ENCODE results near the gene SZT2. TPM values are rescaled to one million over a fixed set of nuclear protein-coding genes. Genes with fewer than 3 reads are reported as not detected.

SZT2 gene
- total and polyA plus RNA-seq, 2 experiments from 2014 or later: 14.8 to 18.8 TPM

- H3K27ac ChIP-seq: no peak overlapping the region
- H3K27me3 ChIP-seq: no peaks in the 10 kb centered on the region
- TF ChIP-seq EZH2phosphoT487 (IDR thresholded peaks at IDR 0.05; ENCODE audit: low read depth, severe bottlenecking, unreplicated experiment) (no peak), CTCF (IDR thresholded peaks at IDR 0.05; ENCODE audit: poor library complexity) (no peak), EZH2 (IDR thresholded peaks at IDR 0.05; ENCODE audit: borderline replicate concordance) (no peak)
- no peaks in the 10 kb centered on the region for H3K4me1 ChIP-seq (ENCODE audit: insufficient read depth)
- no peak for DNase-seq (ENCODE audit: low spot score)
- H3K79me2 ChIP-seq: no peaks in the 10 kb centered on the region
- no peak overlapping the region for H3K4me3 ChIP-seq
- H3K9me3 ChIP-seq (ENCODE audit: low read depth): no peaks in the 10 kb centered on the region
- 72% methylated on average over 3 of the region's 3 CpGs for WGBS (ENCODE audit: low lambda C conversion rate, missing lambda C conversion rate)
- no peak overlapping the region for H3K4me2 ChIP-seq
- no peak overlapping the region for H2AFZ ChIP-seq
- H3K9me2 ChIP-seq (replicated peaks; ENCODE audit: insufficient read depth): no peaks in the 10 kb centered on the region
- no peaks in the 10 kb centered on the region for H3K36me3 ChIP-seq (replicated peaks; ENCODE audit: insufficient read depth, low read depth)
- no peaks in the 10 kb centered on the region for H4K20me1 ChIP-seq (ENCODE audit: insufficient read depth, poor library complexity, severe bottlenecking)
These were observed 46.7 kb downstream of the SZT2 start for GRCh38 chr1:43436371-43436770.

GRCh38 chr1:43437031-43437973, 47.6 kb downstream of the SZT2 start:
- H3K27ac ChIP-seq: no peak overlapping the region
- no peaks in the 10 kb centered on the region for H3K9me3 ChIP-seq (ENCODE audit: low read depth)
- no peak for TF ChIP-seq EZH2 (IDR thresholded peaks at IDR 0.05; ENCODE audit: borderline replicate concordance)
- no peak for TF ChIP-seq EZH2phosphoT487 (IDR thresholded peaks at IDR 0.05; ENCODE audit: low read depth, severe bottlenecking, unreplicated experiment)
- TF ChIP-seq CTCF (IDR thresholded peaks at IDR 0.05; ENCODE audit: poor library complexity): no peak
- no peaks in the 10 kb centered on the region for H3K4me1 ChIP-seq (ENCODE audit: insufficient read depth)
- no peak overlapping the region for H3K4me2 ChIP-seq
- H3K9me2 ChIP-seq (replicated peaks; ENCODE audit: insufficient read depth): no peaks in the 10 kb centered on the region
- no peaks in the 10 kb centered on the region for H3K79me2 ChIP-seq
- H3K4me3 ChIP-seq: no peak overlapping the region
- no peaks in the 10 kb centered on the region for H4K20me1 ChIP-seq (ENCODE audit: insufficient read depth, poor library complexity, severe bottlenecking)
- 94% methylated on average over 20 of the region's 20 CpGs for WGBS (ENCODE audit: low lambda C conversion rate, missing lambda C conversion rate)
- H2AFZ ChIP-seq: no peak overlapping the region
- no peaks in the 10 kb centered on the region for H3K27me3 ChIP-seq
- no peaks in the 10 kb centered on the region for H3K36me3 ChIP-seq (replicated peaks; ENCODE audit: insufficient read depth, low read depth)
- DNase-seq (ENCODE audit: low spot score): no peak

GRCh38 chr1:43438006-43438405, 48.3 kb downstream of the SZT2 start:
- H3K9me2 ChIP-seq (replicated peaks; ENCODE audit: insufficient read depth): no peaks in the 10 kb centered on the region
- no peaks in the 10 kb centered on the region for H4K20me1 ChIP-seq (ENCODE audit: insufficient read depth, poor library complexity, severe bottlenecking)
- no peaks in the 10 kb centered on the region for H3K9me3 ChIP-seq (ENCODE audit: low read depth)
- H3K27ac ChIP-seq: no peak overlapping the region
- H3K36me3 ChIP-seq (replicated peaks; ENCODE audit: insufficient read depth, low read depth): no peaks in the 10 kb centered on the region
- no peaks in the 10 kb centered on the region for H3K4me1 ChIP-seq (ENCODE audit: insufficient read depth)
- H3K4me2 ChIP-seq: no peak overlapping the region
- 93% methylated on average over 3 of the region's 3 CpGs for WGBS (ENCODE audit: low lambda C conversion rate, missing lambda C conversion rate)
- no peaks in the 10 kb centered on the region for H3K79me2 ChIP-seq
- no peak overlapping the region for H2AFZ ChIP-seq
- no peak for DNase-seq (ENCODE audit: low spot score)
- TF ChIP-seq EZH2phosphoT487 (IDR thresholded peaks at IDR 0.05; ENCODE audit: low read depth, severe bottlenecking, unreplicated experiment) (no peak), EZH2 (IDR thresholded peaks at IDR 0.05; ENCODE audit: borderline replicate concordance) (no peak), CTCF (IDR thresholded peaks at IDR 0.05; ENCODE audit: poor library complexity) (no peak)
- H3K27me3 ChIP-seq: no peaks in the 10 kb centered on the region
- no peak overlapping the region for H3K4me3 ChIP-seq
